NK-92 treated with Interleukin-12 subunit alpha and Interleukin-12 subunit beta, amount 100 ng/mL, for 24 hours (cell line): ENCODE data around the gene MAPK4.
"Not testable (repeated sequence)": the region's sequence is repeated elsewhere in the genome, so short reads cannot be mapped to it uniquely, and the experiment has no call there.

Experiments
- DNase-seq: peaks from one replicate; lab custom pipeline; 2025; lab: John Stamatoyannopoulos, UW

MAPK4 gene

DNA sequence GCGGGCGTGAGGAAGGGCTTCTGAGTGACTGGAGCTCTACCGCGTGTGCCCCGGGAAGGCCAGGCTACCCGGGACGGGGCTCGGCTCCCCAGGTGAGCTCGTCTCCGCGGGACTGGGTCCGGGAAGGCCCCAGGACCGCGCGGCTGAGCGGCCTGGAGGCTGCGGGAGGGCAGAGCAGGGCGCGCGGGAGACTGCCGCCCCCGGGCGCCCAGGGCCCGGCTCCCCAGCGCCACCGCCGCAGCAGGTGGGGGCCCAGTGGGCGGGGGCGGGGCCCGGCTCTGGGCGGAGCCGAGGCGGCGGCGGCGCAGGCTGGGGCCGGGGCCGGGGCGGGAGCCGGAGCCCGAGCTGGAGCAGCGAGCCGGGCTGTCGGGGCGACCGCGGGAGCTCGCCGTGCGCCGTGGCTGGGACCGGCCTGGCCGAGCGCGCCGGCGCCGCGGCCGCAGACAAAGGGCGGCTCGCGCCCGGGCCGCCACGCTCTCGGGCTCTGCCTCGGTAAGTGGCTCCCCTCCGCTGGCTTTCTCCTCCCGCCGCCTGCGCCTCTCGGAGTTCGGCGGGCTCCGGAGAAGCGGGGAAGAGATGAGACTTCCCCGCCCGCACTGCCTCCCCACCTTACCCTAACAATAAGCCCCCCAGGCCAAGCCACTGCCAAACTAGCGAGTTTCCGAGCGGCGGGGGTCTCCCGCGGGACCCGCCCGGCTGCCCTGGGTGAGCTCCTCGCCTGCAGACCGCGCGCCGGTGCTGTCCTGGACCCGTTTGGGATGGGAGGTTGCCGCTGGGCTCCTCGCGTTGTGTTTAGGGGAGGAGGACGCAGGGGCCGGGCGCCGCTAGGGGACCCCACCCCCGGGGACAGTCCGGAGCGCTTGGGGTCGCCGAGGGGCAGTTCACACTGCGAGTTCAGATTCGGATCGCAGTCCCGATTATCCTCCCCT, at the start of gene MAPK4:
Gene MAPK4 (plus strand): TSS at position 336 of the 929 bp plus-strand sequence. CDS start 103,872 bp downstream, outside the sequence.
- no peak for DNase-seq

DNA sequence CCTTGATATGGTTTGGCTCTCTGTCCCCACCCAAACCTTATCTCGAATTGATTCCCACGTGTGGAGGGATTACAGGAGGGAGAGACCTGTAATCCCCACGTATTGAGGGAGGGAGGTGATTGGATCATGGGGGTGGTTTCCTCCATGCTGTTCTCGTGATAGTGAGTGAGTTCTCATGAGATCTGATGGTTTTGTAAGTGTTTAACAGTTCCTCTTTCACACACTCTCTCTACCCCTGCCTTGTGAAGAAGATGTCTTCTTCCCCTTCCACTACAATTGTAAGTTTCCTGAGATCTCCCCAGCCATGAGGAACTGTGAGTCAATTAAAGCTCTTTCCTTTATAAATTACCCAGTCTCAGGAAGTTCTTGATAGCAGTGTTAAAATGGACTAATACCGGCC, 42.6 kb upstream of the MAPK4 start:
- not testable (repeated sequence) for DNase-seq

DNA sequence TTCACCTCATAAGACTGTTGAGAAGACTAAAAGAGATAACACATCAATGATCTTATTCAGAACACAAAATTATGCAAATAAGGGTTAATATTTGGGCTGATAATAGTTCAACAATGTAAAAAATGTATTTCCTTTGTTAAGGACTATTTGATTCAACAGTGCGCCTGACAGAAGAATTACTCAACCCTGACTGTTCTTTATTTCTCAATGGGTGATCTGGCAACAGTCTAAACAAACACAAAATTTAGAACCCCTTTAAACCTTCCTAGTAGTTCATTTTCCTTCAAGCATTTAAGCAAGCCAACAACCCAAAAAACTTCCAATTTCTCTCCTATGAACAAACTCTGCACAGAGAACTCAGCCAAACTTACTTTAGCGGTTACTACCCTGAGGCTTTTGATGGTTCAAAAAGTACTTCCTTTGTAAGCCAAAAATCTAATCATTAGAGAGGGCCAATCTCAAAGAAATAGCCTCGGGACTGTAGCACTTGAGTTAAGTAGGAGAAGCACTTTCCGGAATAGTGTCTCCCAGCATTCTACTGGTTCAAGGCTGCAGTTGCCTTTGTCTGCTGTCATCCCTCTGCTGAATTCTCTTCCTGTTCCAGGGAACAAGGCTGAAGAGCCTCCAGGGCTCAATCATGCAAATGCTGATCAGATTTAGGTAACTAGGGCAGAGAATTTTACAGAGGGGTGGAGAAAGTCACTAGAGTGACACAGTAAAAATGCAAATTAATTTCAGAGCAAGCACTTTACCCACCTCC, 40.9 kb upstream of the MAPK4 start:
- DNase-seq = no peak

DNA sequence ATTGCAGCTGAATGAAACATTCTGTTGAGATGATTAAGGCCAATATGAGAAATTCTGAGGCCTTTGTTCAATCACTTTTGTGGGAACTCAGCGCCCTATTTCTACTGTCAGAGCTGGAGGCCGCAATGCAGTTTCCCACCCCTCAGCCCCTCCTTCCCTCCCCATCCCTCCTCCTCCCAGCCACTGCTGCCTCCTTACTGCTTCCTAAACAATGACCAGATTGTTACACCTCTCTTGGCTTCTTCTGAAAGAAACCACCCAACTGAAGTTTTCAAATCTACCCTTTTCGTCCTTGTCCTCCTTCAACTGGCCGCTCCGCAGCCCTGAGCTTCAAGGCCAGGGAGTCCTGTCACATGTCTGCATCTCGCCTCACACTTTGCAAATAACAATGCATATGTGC, 36.7 kb upstream of the MAPK4 start:
- no peak for DNase-seq

DNA sequence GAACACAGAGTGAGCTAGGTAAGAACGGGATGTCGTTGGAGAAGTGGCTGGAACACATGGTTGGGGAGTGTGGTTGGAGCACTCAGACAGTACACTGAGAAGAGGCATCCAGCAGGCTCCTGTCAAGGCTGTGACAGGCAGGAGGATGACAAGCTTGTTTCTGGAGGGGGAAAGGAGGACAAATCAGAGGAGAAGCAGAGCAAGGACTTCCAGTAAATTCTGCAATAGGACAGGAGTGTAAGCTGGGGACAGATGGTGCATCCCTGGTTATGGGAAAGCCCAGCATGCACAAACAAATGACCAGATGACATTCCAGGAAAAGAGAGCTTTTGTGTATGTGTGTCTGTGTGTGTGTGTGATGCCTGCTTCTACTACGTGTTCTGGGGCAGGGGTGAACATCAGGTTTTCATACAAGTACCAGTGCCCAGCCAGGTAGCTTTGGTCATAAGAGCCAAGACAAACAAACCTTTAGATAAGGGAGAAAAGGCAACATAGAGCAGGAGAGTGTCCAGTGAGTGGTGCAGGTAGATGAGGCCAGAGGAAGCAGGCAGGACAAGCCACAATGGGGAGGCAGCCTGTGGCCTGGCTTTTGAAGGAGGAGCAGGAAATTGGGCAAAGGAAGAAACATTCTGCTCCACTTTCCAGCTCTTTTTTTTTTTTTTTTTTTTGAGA, 32.1 kb upstream of the MAPK4 start:
- no peak for DNase-seq

DNA sequence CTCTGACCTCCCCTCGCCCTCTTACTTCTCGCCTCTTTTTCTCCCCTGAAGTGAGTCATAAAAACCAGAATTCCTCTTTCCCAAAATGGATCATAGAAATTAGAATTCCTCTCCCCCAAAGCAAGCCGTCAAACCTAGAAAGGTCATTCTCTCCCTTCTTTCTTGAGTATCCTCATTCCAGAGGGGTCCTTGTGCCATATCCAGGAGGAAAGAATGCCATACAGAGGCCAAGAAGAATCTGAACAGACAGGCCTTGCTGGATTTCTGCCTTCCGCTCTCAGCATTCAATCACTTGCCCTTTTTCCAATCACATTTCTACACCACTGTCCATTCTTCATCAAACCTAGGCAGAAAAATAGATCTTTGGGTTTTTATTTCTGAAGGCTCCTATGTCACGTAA, 31.1 kb upstream of the MAPK4 start:
- no peak for DNase-seq

GRCh38 chr18:50533822-50534221, 26.1 kb upstream of the MAPK4 start:
- not testable (repeated sequence) for DNase-seq

DNA sequence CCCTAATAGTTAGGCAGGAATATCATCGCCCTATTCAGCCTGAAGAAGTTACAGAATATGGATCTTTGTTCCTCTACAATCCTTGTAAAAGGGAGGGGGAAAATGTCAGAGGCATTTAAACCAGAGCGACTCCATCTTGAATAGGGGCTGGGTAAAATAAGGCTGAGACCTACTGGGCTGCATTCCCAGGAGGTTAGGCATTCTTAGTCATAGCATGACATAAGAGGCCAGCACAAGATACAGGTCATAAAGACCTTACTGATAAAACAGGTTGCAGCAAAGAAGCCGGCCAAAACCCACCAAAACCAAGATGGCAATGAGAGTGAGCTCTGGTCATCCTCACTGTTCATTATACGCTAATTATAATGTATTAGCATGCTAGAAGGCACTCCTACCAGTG, 15.4 kb upstream of the MAPK4 start:
- DNase-seq = not testable (repeated sequence)

- DNase-seq = no peak
Observed at GRCh38 chr18:50545936-50546335, 14.0 kb upstream of the MAPK4 start.

DNA sequence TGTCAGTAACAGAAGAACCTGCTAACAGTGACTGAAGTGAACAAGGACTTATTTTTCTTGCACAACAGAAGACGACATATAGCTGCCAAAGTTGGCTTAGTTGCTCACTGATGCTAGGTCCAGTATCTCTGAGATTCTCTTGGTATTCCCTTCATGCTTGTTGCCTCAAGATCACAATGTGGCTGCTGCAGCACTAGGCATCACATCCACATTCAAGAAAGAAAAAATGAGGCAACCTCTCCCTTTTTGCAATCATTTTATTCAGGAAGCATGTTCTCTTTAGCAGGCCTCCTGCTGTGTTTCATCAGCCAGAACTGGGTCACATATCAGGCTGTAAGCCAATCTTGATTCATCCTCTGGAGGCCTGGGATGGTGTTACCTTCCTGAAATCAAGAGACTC, 11.7 kb upstream of the MAPK4 start:
- DNase-seq = no peak

- DNase-seq = not testable (repeated sequence)
Observed at GRCh38 chr18:50551651-50552050, 8.2 kb upstream of the MAPK4 start.

DNA sequence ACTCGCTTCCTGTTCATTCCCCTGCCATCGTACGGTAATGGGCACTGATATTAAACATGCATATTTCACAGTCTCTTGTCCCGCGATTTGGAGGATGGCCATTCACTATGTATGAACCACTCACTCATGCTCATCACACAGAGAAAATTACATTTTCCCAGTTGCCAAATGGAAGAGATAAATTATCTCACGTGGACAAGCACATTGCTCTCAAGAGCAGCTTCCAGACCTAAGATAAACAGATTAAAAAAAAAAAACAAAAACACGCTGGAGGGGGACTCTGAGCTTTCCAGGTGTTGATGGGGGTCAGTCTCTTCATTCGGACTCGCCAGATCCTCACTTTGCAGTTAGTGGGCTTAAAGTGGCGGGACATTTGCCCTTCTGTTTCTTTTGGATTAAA, 1.7 kb upstream of the MAPK4 start:
- DNase-seq = no peak

DNA sequence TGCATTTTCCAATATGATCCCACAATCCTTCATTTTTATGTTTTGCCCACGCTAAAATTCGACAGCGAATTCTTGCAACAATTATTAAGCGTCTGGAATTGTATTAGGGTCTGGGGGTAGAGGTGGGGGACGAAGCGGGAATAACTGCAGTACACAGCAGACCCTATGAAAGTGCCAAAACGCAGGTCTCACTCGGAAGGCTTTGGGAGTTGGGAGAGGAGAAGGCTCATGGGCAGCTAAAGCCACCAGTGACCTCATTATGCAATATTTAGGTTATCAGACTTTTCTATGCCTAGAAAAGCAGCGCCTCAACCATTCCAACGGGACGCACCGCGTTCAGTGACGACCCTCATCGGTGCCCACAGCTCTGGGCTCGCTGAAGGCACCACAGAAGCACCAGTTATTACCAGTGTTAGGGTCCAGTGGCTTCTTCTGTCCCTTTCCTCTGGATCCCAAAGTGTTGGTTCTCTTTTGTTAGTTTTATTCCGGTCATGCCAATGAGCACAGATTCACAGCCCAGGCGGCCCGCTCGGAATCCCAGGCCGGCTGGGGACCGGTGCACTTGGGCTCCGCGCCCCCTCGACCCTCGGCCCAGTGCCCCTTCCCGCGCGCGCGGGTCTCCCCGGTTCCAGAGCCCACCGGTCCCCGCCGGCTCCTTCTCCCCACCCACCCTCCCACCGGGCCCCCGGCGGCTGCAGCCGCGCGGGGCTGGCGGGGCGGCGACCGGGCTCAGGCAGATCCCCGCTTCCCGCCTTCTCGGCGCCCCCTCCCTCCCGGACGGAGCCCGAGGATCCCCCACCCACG, 737 bp upstream of the MAPK4 start:
- DNase-seq = no peak

GRCh38 chr18:50560681-50561629, 1.1 kb downstream of the MAPK4 start:
- DNase-seq = no peak

DNA sequence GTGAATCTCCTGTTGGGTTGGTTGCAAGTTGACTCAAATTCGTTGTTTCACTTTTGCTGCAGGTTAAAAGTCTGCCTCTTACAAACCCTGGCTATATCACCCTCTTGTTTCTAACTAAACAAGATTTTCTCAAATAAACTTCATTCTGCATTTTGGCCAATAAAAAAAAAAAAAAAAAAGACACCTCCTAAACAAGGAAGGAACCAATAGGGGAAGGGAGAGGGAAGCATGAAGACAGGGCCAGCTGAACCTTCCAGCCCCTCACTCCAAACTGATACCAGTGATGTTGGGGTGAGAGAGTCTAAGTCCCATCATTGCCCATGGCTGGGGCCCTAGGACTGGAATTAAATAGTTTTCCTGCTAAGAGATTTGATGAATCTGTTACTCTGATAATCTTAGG, 2.4 kb downstream of the MAPK4 start:
- not testable (repeated sequence) for DNase-seq

- no peak for DNase-seq
Observed at GRCh38 chr18:50562686-50563085, 2.8 kb downstream of the MAPK4 start.

DNA sequence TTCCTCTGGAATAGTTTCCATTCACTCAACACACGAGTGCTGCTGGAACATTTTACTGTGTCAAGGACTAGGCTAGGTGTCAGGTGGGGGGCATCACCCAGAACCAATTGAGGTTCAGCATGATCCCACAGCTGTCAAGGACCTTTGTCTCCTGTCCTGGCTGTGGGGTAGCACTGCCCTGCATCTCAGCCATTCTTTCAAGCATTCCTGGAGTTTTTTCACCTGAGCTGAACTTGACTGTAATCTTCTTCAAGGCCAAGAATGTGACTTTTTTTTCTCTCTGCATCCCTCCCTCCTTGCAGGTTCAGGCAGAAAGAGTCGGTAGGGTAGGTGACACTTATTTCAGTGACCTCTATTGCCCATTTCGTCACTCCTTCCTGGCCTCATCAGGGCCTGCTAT, 3.5 kb downstream of the MAPK4 start:
- DNase-seq = no peak

- DNase-seq = no peak
Observed at GRCh38 chr18:50569930-50570329, 10.0 kb downstream of the MAPK4 start.

DNA sequence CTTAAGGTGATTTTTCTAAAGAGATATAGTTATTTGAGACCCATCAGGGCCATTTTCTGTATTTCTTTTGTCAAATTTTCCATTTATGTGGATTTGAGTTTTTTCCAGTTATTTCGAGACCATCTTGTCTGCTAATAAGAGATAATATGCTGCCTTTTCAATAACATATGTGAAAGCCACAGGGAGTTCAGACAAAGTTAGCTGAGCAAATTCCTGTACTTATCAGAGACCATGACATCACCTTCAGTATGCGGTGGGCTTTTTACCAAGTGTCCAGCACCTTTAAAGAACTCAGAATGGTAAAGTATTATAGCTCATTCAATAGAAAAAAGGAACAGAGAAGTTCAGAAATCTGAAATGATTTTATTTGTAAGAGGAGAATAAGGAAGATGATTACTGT, 11.7 kb downstream of the MAPK4 start:
- no peak for DNase-seq

DNA sequence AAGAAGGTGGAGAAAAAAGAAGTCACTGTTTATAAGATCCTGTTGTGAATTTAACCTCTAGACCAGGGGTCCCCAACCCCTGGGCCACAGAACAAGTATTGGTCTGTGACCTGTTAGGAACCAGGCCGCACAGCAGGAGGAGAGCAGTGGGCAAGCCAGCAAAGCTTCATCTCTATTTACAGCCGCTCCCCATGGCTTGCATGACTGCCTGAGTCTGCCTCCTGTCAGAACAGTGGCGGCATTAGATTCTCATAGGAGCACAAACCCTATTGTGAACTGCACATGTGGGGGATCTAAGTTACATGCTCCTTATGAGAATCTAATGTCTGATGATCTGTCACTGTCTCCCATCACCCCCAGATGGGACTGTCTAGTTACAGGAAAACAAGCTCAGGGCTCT, 13.3 kb downstream of the MAPK4 start:
- not testable (repeated sequence) for DNase-seq

DNA sequence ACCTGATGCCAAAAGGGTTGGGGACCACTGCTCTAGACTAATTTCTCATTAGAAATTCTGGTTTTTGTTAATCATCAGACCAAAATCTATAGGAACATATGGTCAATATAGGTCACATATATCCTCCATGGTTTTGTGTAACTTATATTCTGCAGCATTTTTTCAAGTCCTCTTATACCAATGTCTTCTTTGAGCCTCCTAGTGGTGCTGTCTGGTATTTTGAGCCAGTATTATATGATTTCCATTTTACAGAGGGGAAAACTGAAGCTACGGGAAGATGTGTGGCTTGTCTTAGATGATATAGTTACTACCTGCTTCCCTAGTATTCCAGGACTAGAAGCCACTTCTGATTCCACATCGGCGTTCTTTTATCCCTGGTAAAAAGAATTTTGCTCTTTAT, 13.8 kb downstream of the MAPK4 start:
- no peak for DNase-seq
